ENCODE results near the gene IL18BP.

DNA sequence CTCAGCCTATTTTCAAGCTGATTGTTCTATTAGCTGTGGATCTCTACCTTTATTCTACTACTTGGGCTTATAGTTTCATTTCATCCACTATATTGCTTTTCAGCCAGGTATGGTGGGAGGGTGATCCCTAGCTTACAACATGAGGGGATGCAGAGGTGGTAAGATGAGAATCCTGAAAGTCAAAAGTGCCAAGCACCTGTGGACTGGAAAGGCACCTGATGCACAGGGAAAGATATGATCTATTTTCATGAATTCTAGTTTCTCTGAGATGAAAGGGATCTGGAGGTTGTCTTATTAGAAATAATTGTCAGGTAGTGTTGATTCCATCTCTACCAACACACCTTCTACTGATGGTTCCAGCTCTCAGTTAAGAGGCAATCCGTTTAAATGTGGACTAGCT lies 21.6 kb upstream of the IL18BP start:
- TF ChIP-seq, protein P1, sequence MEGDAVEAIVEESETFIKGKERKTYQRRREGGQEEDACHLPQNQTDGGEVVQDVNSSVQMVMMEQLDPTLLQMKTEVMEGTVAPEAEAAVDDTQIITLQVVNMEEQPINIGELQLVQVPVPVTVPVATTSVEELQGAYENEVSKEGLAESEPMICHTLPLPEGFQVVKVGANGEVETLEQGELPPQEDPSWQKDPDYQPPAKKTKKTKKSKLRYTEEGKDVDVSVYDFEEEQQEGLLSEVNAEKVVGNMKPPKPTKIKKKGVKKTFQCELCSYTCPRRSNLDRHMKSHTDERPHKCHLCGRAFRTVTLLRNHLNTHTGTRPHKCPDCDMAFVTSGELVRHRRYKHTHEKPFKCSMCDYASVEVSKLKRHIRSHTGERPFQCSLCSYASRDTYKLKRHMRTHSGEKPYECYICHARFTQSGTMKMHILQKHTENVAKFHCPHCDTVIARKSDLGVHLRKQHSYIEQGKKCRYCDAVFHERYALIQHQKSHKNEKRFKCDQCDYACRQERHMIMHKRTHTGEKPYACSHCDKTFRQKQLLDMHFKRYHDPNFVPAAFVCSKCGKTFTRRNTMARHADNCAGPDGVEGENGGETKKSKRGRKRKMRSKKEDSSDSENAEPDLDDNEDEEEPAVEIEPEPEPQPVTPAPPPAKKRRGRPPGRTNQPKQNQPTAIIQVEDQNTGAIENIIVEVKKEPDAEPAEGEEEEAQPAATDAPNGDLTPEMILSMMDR (IDR thresholded peaks at IDR 0.05): no peak
- TF ChIP-seq SIN3A (IDR thresholded peaks at IDR 0.05; ENCODE audit: borderline replicate concordance, insufficient read depth, low read depth, low read length): no peak
